ENCODE results near the gene PRR35.

PRR35 gene

DNA sequence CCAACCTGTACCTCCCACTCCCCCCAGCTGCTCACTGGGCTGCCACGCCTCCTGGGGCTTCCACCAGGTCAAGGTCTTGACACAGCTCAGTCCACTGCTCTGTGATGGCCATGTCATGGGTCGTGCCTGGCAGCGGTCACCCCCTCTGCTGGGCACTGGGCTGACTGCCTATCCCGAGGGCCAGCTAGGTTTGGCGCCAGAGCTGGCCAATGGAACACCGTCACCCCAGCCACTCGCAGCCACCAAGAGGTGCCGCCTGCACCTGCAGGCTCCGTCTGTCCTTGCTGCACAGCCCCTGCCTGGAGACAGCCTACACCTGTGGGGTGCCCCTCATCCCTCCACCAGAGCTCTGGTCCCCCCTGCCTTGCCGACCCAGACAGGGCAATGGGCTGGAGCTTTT is 25.2 kb downstream of the PRR35 start:
- H3K4me3 ChIP-seq (ENCODE audit: low read length) = no peak overlapping the region
- no peak for DNase-seq (ENCODE audit: low read depth)
- TF ChIP-seq CTCF (conservative IDR thresholded peaks at IDR 0.05; ENCODE audit: low read length) = no peak

DNA sequence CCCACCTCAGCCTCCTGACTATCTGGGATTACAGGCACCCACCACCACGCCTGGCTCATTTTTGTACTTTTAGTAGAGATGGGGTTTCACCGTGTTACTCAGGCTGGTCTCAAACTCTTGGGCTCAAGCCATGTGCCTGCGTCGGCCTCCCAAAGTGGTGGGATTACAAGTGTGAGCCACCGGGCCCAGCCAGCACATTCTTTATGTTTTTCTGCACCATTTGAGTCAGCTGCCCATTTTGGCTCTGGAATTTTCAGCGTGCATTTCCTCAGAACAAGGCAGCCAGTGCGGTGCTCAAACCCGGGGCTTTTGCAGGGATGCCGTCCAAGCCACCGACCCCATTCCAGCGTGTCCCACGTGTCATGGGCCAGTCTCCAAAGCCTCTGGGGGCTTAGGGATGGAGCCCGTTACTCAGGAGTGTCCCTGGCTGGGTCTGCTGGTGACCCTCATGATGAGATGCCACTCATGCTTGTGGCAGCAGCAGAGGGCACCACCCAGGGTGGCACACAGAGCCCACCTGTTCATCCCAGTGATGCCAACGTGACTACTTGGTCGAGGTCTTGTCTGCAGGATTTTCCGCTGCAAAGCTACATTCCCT is 26.0 kb downstream of the PRR35 start:
- no peak for TF ChIP-seq CTCF (conservative IDR thresholded peaks at IDR 0.05; ENCODE audit: low read length)
- peak; percentile 40 for DNase-seq (ENCODE audit: low read depth)

DNA sequence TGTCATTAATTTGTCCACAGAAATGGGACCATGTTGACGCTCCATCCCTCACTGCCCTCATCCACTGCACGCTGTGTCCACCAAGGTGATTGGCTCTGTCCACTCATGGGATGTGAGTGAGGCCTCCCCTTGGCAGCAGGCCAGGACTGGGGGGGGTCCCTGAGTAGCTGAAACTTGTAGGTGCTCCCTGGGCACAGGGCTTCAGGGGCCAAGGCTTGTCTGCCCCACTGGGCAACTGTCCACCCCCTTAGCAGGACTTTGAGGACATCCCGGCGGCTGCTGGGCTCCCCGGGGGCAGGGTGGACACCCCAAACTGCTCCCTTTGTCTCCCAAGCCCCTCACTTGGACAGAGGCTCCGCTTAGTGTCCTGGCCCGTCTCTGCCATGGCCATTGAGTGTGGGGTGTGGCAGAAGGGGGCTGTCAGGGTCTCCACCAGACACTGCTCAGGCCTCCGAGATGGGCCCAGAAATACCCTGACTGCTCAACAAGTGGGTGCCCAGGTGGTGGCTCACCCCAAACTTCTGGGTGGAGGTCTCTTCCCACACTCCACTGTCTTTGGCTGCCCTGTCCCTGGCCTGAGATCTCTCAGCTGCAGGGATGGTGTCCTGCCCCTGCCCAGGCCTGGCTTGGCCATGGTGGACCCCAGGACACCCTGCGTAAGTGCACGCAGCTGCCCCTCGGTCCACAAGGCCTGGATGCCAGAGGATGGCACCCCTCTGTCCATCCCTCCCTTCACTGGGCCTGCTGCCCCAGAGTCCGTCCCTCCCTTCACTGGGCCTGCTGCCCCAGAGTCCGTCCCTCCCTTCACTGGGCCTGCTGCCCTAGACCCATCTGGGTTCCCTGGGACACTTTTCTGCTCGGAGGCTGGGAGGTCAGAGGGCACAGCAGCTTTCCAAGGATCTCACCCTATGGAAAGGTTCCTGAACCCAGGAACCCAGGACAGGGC is 26.7 kb downstream of the PRR35 start:
- DNase-seq (ENCODE audit: low read depth) = no peak
- TF ChIP-seq CTCF (conservative IDR thresholded peaks at IDR 0.05; ENCODE audit: low read length) = no peak
- 0 out of 2 replicates have a peak overlapping the region, but pooled peaks have one; percentile 9 for H3K4me3 ChIP-seq (ENCODE audit: low read length)

More for the DNA sequence above, 26.0 kb downstream of the PRR35 start:
- no peak overlapping the region for H3K4me3 ChIP-seq (ENCODE audit: low read length)

DNA sequence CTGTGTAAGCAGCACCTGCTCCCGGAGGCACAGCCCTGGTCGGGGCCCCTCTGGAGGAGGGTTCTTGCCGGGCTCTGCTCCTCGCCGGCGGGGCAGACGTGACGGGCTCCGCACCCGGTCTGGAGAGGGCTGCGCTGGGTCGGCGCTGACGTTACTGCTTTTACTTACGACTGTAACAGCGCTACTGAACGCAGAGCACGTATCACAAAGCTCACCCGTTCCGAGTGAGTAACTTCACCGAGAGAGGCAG is 28.4 kb downstream of the PRR35 start:
- DNase-seq (ENCODE audit: low read depth) = peak; percentile 62
- no peak for TF ChIP-seq CTCF (conservative IDR thresholded peaks at IDR 0.05; ENCODE audit: low read length)
- H3K4me3 ChIP-seq (ENCODE audit: low read length) = peak overlapping the region; percentile 79

DNA sequence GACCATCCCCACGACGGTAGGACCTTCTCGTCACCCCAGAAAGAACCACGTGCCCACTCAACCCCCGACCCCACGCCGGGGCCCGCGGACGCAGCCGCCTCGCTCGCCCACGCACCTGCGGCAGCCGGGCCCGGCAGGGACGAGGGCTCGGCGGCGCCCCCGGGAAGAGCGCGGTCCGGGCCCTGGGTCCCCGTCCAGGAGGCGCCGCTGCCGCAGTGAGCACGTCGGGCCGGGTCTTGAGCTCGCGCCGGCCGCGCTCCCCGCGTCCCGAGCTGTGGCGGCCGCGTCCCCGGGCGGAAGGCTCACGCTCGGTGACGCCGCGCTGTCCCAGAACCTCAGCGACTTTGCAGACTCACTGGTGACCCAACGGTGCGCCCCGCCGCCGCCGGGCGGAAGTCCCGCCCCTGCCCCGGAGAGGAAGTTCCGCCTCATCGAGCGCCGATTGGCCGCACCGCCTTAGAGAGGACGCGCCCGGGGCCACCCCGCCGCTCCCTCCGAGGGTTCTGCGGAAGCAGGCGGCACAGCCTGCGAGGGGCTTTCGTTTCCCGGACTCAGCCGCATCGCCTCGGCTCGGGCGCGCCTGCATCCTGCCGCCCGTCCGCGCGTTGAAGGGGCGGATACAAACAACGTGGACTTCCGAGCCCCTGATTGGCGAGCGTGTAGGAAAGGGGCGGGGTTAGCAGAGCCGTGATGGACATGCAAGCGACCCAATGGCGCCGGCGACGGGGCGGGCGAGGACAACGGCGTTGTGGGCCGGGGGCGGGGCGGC is 28.9 kb downstream of the PRR35 start:
- peak overlapping the region; percentile 79 for H3K4me3 ChIP-seq (ENCODE audit: low read length)
- TF ChIP-seq CTCF (conservative IDR thresholded peaks at IDR 0.05; ENCODE audit: low read length) = no peak
- DNase-seq (ENCODE audit: low read depth) = peak; percentile 94

GRCh38 chr16:589658-590187 is 29.5 kb downstream of the PRR35 start, which contains the start of gene RAB40C:
TSS of gene RAB40C (plus strand) at chr16:590066. CDS start at chr16:590292, 226 bp downstream.
- no peak; the same call in 1 of the 2 replicates for TF ChIP-seq CTCF (conservative IDR thresholded peaks at IDR 0.05; ENCODE audit: low read length)
- H3K4me3 ChIP-seq (ENCODE audit: low read length) = peak within 1 kb of the TSS; percentile 86
- peak; percentile 98 for DNase-seq (ENCODE audit: low read depth)
